ENCODE results near the gene PTPRE. TPM values are rescaled to one million over a fixed set of nuclear protein-coding genes. Genes with fewer than 3 reads are reported as not detected.

The PTPRE gene
- total RNA-seq, 1 experiment from 2014 or later, result 12.3 TPM

- Histone ChIP-seq H3K27ac (ENCODE audit: low read depth, low read length) (peak overlapping the region; percentile 25), H3K4me2 (ENCODE audit: low read length) (peak overlapping the region; percentile 80), H3K79me2 (ENCODE audit: insufficient read depth, low read length) (no peaks in the 10 kb centered on the region), H4K20me1 (ENCODE audit: insufficient read depth) (no peaks in the 10 kb centered on the region), H3K27me3 (ENCODE audit: insufficient read depth, low read length) (no peaks in the 10 kb centered on the region), H3K9me2 (ENCODE audit: insufficient read depth) (no peaks in the 10 kb centered on the region), H3K36me3 (ENCODE audit: control insufficient read depth in 1 of 2, insufficient read depth in 2 of 2, low read length in 2 of 2) (no peaks in the 10 kb centered on the region), H3K9me3 (ENCODE audit: control insufficient read depth in 1 of 2, insufficient read depth in 1 of 2, low read depth in 1 of 2, low read length in 2 of 2) (no peaks in the 10 kb centered on the region), H3K9ac (ENCODE audit: low read length) (peak overlapping the region; percentile 61), H3K4me3 (replicated peaks in 1 of 2; ENCODE audit: low read depth in 1 of 2, low read length in 2 of 2) (peak overlapping the region in 1 of 2 experiments; percentile 62; a peak in 2 of 4 replicates), H2AFZ (ENCODE audit: low read depth, low read length, poor library complexity, severe bottlenecking) (no peak overlapping the region), H3K4me1 (ENCODE audit: control insufficient read depth in 1 of 2, insufficient read depth in 2 of 2, low read length in 2 of 2) (peaks cover 25 to 46% of the 10 kb centered on the region in 2 experiments)
- ChIA-PET POLR2A (interaction anchor here (0.8 to 1.2 kb wide), 2 partner anchors 83 to 100 kb away, joined by 3 read pairs; no protein-coding TSS in a partner anchor), RAD21 (ENCODE audit: low non-redundant PET in 1 of 2, low total read pairs in 2 of 2, uncharacterized antibody in 2 of 2, unreplicated experiment in 2 of 2) (interaction anchor here (0.6 to 1.4 kb wide), 3 partner anchors 103 to 161 kb away, joined by 3 to 5 read pairs (median 5); no protein-coding TSS in a partner anchor), CTCF (interaction anchor here (0.6 to 1.7 kb wide), 5 partner anchors 12 to 160 kb away, joined by 3 to 27 read pairs (median 4); no protein-coding TSS in a partner anchor)
- ATAC-seq (no peak), DNase-seq (ENCODE audit: low read depth, low spot score) (no peak)
- TF ChIP-seq ATF3 (IDR thresholded peaks at IDR 0.05) (no peak), FOSL1 (IDR thresholded peaks at IDR 0.05; ENCODE audit: low read depth) (no peak), JUND (IDR thresholded peaks at IDR 0.05) (no peak), ZNF274 (IDR thresholded peaks at IDR 0.05; ENCODE audit: low read depth, low read length) (no peak), YY1 (IDR thresholded peaks at IDR 0.05; ENCODE audit: extremely low read depth, insufficient replicate concordance, low read depth, low read length) (no peak), CTCF (IDR thresholded peaks at IDR 0.05 in 2 of 3, conservative IDR thresholded peaks at IDR 0.05 in 1 of 3; ENCODE audit: borderline replicate concordance in 1 of 3, insufficient read depth in 1 of 3, low read depth in 2 of 3, low read length in 2 of 3) (no peak), POLR2A (IDR thresholded peaks at IDR 0.05; ENCODE audit: borderline replicate concordance, extremely low read depth, insufficient read depth, insufficient read length) (no peak)
- BruUV-seq (replicated peaks), result no TSS peak
- intact Hi-C loops (cut with micrococcal nuclease), result no loop called here
Measured at GRCh38 chr10:127908959-127909267, 2.0 kb downstream of the PTPRE start.

Data from HCT116 (cell line).